ENCODE measurements around the gene TMEM239. TPM values are rescaled to one million over a fixed set of nuclear protein-coding genes. Genes with fewer than 3 reads are reported as not detected.
"Not testable (repeated sequence)": the region's sequence is repeated elsewhere in the genome, so short reads cannot be mapped to it uniquely, and the experiment has no call there.

TMEM239 gene
- total and polyA plus RNA-seq, 4 donors = not detected

DNA sequence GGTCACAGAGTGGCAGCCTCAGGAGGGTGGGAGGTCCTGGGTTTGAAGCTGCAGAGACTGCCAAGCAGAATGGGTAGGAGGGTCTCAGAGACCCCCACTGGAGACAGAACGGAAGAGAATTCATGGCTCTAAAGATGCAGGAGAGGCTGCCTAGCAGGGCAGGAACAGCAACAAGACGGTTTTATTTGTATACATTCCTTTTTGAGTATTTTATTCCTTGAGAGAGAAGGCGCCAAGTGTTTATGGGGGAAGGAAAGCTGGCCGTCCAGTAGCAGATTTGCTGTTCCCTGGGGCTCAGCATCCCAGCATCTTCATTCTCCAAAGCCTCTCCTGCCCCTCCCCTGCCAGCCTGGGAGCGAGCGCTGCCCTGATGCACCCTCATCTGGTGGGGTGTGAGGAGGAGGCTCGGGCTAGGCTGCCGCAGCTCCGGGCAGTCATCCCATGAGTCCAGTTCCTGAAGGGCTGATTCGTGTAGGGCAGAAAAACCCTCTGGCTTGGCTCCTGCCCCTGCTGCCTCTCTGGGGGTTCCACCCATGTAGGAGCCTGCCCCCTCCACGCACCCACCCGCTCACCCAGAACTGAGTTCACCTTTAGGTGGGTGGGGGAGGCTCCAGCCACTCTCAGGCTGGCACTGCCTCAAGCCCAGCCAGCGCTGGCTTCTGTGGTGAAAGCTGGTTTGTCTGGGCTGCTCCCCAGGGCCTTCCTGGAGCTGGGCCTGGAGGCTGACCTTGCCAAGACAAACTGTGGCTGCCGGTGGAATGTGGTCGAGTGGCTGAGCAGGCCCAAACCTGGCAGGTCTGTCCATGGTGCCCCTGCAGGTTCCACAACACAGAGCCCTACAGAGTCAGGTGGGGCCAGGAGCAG, 48.2 kb upstream of the TMEM239 start (continued):
- TF ChIP-seq HNF4G (IDR thresholded peaks at IDR 0.05) = no peak
- TF ChIP-seq YY1 (IDR thresholded peaks at IDR 0.05) = no peak
- TF ChIP-seq RAD21 (IDR thresholded peaks at IDR 0.05) = peak in 1 of 2 donors; percentile 53

DNA sequence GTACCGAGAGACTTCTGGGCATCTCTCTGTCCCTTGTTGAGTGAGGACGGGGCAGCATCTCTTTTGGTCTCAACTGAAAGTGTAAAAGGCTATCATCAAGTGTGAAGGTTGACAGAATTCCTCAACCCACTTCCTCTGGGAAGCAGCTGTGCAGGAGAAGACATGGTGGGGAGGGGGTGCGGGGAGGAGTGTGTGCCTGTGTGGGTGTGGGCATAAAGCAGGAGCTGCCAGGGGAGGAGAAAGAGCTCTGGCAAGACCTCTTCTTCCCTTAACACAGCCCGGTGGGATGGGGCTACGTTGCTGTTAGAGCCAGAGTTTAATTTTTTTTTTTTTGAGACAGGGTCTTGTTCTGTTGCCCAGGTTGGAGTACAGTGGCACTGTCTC, 47.5 kb upstream of the TMEM239 start:
- no peak for DNase-seq (ENCODE audit: low spot score)
- 70% methylated on average over 5 of the region's 5 CpGs for WGBS
- TF ChIP-seq, protein P1, sequence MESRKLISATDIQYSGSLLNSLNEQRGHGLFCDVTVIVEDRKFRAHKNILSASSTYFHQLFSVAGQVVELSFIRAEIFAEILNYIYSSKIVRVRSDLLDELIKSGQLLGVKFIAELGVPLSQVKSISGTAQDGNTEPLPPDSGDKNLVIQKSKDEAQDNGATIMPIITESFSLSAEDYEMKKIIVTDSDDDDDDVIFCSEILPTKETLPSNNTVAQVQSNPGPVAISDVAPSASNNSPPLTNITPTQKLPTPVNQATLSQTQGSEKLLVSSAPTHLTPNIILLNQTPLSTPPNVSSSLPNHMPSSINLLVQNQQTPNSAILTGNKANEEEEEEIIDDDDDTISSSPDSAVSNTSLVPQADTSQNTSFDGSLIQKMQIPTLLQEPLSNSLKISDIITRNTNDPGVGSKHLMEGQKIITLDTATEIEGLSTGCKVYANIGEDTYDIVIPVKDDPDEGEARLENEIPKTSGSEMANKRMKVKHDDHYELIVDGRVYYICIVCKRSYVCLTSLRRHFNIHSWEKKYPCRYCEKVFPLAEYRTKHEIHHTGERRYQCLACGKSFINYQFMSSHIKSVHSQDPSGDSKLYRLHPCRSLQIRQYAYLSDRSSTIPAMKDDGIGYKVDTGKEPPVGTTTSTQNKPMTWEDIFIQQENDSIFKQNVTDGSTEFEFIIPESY (IDR thresholded peaks at IDR 0.05) = no peak
- TF ChIP-seq YY1 (IDR thresholded peaks at IDR 0.05) = peak; percentile 1
- no peak for TF ChIP-seq FOXA1 (IDR thresholded peaks at IDR 0.05)
- H3K9ac ChIP-seq (ENCODE audit: low read depth in 1 of 2, low read length in 2 of 2) = no peak overlapping the region
- no peaks in the 10 kb centered on the region for H3K36me3 ChIP-seq (ENCODE audit: control insufficient read depth in 4 of 4, insufficient read depth in 3 of 4, low read depth in 1 of 4, low read length in 3 of 4)
- H3K9me3 ChIP-seq (ENCODE audit: control insufficient read depth in 4 of 4, low read length in 3 of 4) = no peaks in the 10 kb centered on the region
- no peak overlapping the region for H3K4me3 ChIP-seq (ENCODE audit: low read depth in 1 of 3, low read length in 3 of 3)
- H3K27ac ChIP-seq (ENCODE audit: low read depth in 1 of 2, low read length in 2 of 2) = no peak overlapping the region
- H3K4me1 ChIP-seq (ENCODE audit: control insufficient read depth in 4 of 4, insufficient read depth in 4 of 4, low read length in 3 of 4) = peaks cover 1 to 11% (median 5%) of the 10 kb centered on the region in 4 donors
- H3K27me3 ChIP-seq (ENCODE audit: control insufficient read depth in 4 of 4, insufficient read depth in 4 of 4, low read length in 3 of 4) = no peaks in the 10 kb centered on the region

DNA sequence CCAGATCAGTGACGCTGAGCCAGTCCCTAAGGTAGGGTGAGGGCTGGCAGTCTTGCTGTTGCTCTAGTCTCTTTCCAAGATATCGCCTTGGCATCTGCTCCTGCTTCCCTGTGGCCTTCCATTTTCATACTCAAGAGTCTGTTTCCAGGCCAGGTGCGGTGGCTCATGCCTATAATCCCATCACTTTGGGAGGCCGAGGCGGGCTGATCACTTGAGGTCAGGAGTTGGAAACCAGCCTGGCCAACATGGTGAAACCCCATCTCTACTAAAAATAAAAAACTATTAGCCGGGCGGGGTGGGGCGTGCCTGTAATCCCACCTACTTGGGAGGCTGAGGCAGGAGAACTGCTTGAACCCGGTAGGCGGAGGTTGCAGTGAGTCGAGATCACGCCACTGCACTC, 46.1 kb upstream of the TMEM239 start:
- not testable (repeated sequence) for H3K9me3 ChIP-seq (ENCODE audit: control insufficient read depth in 4 of 4, low read length in 3 of 4); H3K9ac ChIP-seq (ENCODE audit: low read depth in 1 of 2, low read length in 2 of 2); H3K27me3 ChIP-seq (ENCODE audit: control insufficient read depth in 4 of 4, insufficient read depth in 4 of 4, low read length in 3 of 4); H3K27ac ChIP-seq (ENCODE audit: low read depth in 1 of 2, low read length in 2 of 2); H3K36me3 ChIP-seq (ENCODE audit: control insufficient read depth in 4 of 4, insufficient read depth in 3 of 4, low read depth in 1 of 4, low read length in 3 of 4); DNase-seq (ENCODE audit: low spot score); H3K4me3 ChIP-seq (ENCODE audit: low read depth in 1 of 3, low read length in 3 of 3)
- 97% methylated on average over 12 of the region's 12 CpGs for whole genome bisulfite sequencing
- peaks cover 1 to 11% (median 5%) of the 10 kb centered on the region in 4 donors for H3K4me1 ChIP-seq (ENCODE audit: control insufficient read depth in 4 of 4, insufficient read depth in 4 of 4, low read length in 3 of 4)

DNA sequence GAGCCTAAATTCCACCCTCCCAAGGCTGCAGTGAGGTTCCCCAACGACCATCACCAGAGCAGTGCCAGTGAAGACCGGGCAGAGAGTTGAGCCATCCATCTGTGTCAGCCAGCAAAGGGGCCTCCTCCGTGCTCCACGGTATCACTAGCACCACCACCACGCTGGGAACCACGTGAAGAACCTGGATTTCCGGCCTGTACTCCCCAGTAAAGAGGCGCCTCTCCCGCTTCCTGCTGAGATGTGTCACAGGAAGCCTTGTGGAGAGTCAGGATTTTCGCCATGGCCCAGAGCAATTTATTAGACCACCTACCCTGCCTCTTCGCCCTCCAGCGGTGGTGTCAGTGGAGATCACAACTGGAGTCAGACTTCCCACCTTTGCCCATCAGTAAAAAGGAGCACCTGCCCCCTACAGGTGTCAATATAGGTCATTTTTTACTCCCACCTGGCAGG, 44.5 kb upstream of the TMEM239 start:
- Histone ChIP-seq H3K9ac (ENCODE audit: low read depth in 1 of 2, low read length in 2 of 2) (no peak overlapping the region), H3K4me3 (ENCODE audit: low read depth in 1 of 3, low read length in 3 of 3) (no peak overlapping the region), H3K27me3 (ENCODE audit: control insufficient read depth in 4 of 4, insufficient read depth in 4 of 4, low read length in 3 of 4) (no peaks in the 10 kb centered on the region), H3K36me3 (ENCODE audit: control insufficient read depth in 4 of 4, insufficient read depth in 3 of 4, low read depth in 1 of 4, low read length in 3 of 4) (no peaks in the 10 kb centered on the region), H3K4me1 (ENCODE audit: control insufficient read depth in 4 of 4, insufficient read depth in 4 of 4, low read length in 3 of 4) (peaks cover 1 to 11% (median 5%) of the 10 kb centered on the region in 4 donors), H3K27ac (ENCODE audit: low read depth in 1 of 2, low read length in 2 of 2) (no peak overlapping the region), H3K9me3 (ENCODE audit: control insufficient read depth in 4 of 4, low read length in 3 of 4) (peaks cover 0 to 10% (median 2%) of the 10 kb centered on the region in 4 donors)
- 62% methylated on average over 12 of the region's 12 CpGs for WGBS
- TF ChIP-seq RAD21 (IDR thresholded peaks at IDR 0.05) (no peak), EGR1 (IDR thresholded peaks at IDR 0.05; ENCODE audit: low read depth in 2 of 2) (no peak), YY1 (IDR thresholded peaks at IDR 0.05) (no peak), GABPA (IDR thresholded peaks at IDR 0.05 in 1 of 2, conservative IDR thresholded peaks at IDR 0.05 in 1 of 2) (no peak), SP1 (IDR thresholded peaks at IDR 0.05) (no peak), FOXA1 (IDR thresholded peaks at IDR 0.05) (no peak), JUND (IDR thresholded peaks at IDR 0.05) (no peak), RXRA (IDR thresholded peaks at IDR 0.05) (no peak)
- TF ChIP-seq, protein P2, sequence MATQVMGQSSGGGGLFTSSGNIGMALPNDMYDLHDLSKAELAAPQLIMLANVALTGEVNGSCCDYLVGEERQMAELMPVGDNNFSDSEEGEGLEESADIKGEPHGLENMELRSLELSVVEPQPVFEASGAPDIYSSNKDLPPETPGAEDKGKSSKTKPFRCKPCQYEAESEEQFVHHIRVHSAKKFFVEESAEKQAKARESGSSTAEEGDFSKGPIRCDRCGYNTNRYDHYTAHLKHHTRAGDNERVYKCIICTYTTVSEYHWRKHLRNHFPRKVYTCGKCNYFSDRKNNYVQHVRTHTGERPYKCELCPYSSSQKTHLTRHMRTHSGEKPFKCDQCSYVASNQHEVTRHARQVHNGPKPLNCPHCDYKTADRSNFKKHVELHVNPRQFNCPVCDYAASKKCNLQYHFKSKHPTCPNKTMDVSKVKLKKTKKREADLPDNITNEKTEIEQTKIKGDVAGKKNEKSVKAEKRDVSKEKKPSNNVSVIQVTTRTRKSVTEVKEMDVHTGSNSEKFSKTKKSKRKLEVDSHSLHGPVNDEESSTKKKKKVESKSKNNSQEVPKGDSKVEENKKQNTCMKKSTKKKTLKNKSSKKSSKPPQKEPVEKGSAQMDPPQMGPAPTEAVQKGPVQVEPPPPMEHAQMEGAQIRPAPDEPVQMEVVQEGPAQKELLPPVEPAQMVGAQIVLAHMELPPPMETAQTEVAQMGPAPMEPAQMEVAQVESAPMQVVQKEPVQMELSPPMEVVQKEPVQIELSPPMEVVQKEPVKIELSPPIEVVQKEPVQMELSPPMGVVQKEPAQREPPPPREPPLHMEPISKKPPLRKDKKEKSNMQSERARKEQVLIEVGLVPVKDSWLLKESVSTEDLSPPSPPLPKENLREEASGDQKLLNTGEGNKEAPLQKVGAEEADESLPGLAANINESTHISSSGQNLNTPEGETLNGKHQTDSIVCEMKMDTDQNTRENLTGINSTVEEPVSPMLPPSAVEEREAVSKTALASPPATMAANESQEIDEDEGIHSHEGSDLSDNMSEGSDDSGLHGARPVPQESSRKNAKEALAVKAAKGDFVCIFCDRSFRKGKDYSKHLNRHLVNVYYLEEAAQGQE (IDR thresholded peaks at IDR 0.05) = no peak
- TF ChIP-seq, protein P3, sequence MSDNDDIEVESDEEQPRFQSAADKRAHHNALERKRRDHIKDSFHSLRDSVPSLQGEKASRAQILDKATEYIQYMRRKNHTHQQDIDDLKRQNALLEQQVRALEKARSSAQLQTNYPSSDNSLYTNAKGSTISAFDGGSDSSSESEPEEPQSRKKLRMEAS (IDR thresholded peaks at IDR 0.05) = no peak
- TF ChIP-seq, protein P1 (IDR thresholded peaks at IDR 0.05) = no peak
- no peak for DNase-seq (ENCODE audit: low spot score)

Measured in liver (tissue), 9 donors.